C4-2B (cell line): ENCODE measurements around the gene CCDC88C.

Source experiments
- CTCF ChIP-seq: fragments of 450-650 bp; conservative IDR thresholded peaks from 2 replicates; pipeline ENCODE4 v1.5.1; 2017; ENCODE audit warnings: mild to moderate bottlenecking
- ZFX ChIP-seq: fragments of 450-650 bp; IDR thresholded peaks from 2 replicates; pipeline ENCODE4 v1.6.1; 2017

- TF ChIP-seq CTCF = no peak
- no peak for TF ChIP-seq ZFX
These were observed 11.7 kb downstream of the CCDC88C start for GRCh38 chr14:91405724-91406435.
